Measurements from ENCODE around the gene ACP7. TPM values are rescaled to one million over a fixed set of nuclear protein-coding genes. Genes with fewer than 3 reads are reported as not detected.

Gene ACP7, protein sequence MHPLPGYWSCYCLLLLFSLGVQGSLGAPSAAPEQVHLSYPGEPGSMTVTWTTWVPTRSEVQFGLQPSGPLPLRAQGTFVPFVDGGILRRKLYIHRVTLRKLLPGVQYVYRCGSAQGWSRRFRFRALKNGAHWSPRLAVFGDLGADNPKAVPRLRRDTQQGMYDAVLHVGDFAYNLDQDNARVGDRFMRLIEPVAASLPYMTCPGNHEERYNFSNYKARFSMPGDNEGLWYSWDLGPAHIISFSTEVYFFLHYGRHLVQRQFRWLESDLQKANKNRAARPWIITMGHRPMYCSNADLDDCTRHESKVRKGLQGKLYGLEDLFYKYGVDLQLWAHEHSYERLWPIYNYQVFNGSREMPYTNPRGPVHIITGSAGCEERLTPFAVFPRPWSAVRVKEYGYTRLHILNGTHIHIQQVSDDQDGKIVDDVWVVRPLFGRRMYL
- total RNA-seq: not detected

DNA sequence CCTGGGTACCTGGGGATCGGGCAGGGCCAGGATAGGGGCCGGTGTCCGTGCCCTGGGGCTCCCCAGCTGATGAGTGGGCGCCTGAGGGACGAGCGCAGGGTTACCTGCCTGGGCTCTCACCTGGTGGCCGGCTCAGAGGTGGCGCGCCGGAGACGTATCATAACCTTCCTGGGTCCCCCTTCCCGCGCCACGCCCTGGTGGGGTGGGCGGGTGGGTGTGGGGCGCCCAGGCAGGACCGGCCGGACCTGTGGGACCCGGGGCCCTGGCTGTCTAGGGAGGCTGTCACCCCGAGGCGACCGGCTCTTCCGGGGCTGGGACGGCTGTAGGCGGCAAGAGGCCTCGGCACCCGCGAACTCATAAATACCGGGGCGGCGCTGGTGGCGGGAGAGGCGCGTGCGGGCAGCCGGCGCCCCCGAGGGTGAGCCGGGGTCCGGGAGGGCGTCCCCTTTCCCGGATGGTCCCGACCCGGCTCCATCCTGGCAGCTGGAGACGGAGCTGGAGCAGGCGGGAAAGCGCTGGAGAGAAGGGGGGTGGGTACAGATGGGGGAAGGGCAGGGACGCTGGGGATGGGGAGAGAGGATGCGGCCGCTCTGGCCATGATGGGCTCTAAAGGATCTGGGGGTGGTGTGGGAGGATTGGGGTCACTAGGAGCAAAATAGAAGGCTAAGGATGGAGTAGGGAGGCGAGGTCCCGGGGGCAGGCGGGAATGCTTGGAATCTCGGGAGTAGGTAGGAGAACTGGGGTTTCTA is at the start of gene ACP7:
TSS of gene ACP7 (plus strand) at position 386 of the 749 bp plus-strand sequence. CDS start 902 bp downstream, outside the sequence.
- H3K27ac ChIP-seq: no peak within 1 kb of the TSS
- H3K27me3 ChIP-seq: peaks cover 0 to 20% of the 10 kb centered on the region in 2 donors
- no peaks in the 10 kb centered on the region for H3K9me3 ChIP-seq
- peaks cover 0 to 16% of the 10 kb centered on the region in 2 donors for H3K4me1 ChIP-seq
- no peak for DNase-seq (ENCODE audit: low spot score)
- H3K4me3 ChIP-seq: no peak within 1 kb of the TSS
- TF ChIP-seq, protein P1, sequence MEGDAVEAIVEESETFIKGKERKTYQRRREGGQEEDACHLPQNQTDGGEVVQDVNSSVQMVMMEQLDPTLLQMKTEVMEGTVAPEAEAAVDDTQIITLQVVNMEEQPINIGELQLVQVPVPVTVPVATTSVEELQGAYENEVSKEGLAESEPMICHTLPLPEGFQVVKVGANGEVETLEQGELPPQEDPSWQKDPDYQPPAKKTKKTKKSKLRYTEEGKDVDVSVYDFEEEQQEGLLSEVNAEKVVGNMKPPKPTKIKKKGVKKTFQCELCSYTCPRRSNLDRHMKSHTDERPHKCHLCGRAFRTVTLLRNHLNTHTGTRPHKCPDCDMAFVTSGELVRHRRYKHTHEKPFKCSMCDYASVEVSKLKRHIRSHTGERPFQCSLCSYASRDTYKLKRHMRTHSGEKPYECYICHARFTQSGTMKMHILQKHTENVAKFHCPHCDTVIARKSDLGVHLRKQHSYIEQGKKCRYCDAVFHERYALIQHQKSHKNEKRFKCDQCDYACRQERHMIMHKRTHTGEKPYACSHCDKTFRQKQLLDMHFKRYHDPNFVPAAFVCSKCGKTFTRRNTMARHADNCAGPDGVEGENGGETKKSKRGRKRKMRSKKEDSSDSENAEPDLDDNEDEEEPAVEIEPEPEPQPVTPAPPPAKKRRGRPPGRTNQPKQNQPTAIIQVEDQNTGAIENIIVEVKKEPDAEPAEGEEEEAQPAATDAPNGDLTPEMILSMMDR (IDR thresholded peaks at IDR 0.05): no peak
- no peaks in the 10 kb centered on the region for H3K36me3 ChIP-seq

DNA sequence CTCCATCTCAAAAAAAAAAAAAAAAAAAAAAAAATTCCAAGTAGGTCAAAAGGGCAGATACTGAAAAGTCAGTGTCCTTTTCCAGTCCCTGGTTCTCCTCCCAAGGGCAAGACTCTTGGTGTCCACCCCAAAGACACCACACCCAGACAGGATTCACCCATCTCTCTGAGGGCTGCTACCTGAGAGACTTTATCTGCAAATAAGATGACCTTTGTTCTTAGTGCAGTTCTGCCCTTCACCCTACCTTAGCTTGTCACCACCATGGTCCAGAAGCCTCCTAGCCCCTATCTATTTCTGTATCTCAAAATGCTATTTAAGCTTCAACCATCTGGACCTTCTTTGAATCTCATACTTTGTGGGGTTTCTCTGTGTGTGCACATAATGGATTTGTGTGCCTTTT is 47.6 kb upstream of the ACP7 start:
- DNase-seq (ENCODE audit: low spot score): no peak
- H3K27ac ChIP-seq: no peak overlapping the region

DNA sequence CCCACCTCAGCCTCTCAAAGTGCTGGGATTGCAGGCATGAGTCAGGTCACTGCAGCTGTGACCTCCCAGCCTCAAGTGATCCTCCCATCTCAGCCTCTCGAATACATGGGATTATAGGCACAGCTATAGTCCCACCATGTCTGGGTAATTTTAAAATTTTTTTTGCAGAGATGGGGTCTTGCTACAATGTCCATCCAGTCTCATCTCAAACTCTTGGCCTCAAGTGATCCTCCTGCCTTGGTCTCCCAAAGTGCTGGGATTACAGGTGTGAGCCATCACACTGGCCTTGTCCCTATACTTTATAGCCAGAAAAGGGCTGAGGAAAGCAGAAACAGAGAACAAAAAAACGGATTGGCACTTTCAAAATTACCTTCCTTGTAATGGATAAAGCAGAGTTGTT is 47.0 kb upstream of the ACP7 start:
- H3K4me1 ChIP-seq: peaks cover 0 to 7% of the 10 kb centered on the region in 2 donors
- H3K27me3 ChIP-seq: no peaks in the 10 kb centered on the region
- no peaks in the 10 kb centered on the region for H3K9me3 ChIP-seq
- H3K27ac ChIP-seq: no peak overlapping the region
- H3K4me3 ChIP-seq: no peak overlapping the region
- no peak for DNase-seq (ENCODE audit: low spot score)
- H3K36me3 ChIP-seq: no peaks in the 10 kb centered on the region
- TF ChIP-seq, protein P1 (IDR thresholded peaks at IDR 0.05): no peak

More for the DNA sequence above, 47.6 kb upstream of the ACP7 start:
- Histone ChIP-seq H3K4me1 (peaks cover 0 to 13% of the 10 kb centered on the region in 2 donors), H3K4me3 (no peak overlapping the region), H3K36me3 (no peaks in the 10 kb centered on the region), H3K27me3 (no peaks in the 10 kb centered on the region), H3K9me3 (no peaks in the 10 kb centered on the region)
- TF ChIP-seq, protein P1 (IDR thresholded peaks at IDR 0.05): no peak

DNA sequence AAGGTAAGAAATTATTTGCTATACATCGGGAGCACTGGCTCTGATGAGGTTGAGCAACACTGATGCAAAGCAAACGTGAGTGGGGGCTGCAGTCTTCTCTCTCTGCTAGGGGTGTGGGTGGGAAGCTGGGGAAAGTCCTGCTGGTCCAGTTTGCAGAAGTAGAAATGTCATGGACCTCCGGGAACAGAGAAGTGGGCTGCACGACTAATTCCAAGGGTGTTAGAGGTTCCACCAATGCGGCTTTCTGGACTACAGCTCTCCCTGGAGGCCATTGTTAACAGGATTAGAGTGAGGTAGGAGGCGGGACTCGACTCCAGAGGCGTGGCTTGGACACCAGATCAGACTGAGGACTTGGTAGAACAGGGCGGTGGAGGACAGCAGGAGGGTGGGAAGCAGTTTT is 46.1 kb upstream of the ACP7 start:
- no peaks in the 10 kb centered on the region for H3K27me3 ChIP-seq
- no peaks in the 10 kb centered on the region for H3K4me1 ChIP-seq
- no peaks in the 10 kb centered on the region for H3K9me3 ChIP-seq
- no peaks in the 10 kb centered on the region for H3K36me3 ChIP-seq
- no peak for DNase-seq (ENCODE audit: low spot score)
- no peak overlapping the region for H3K4me3 ChIP-seq
- TF ChIP-seq, protein P1 (IDR thresholded peaks at IDR 0.05): no peak
- H3K27ac ChIP-seq: no peak overlapping the region

DNA sequence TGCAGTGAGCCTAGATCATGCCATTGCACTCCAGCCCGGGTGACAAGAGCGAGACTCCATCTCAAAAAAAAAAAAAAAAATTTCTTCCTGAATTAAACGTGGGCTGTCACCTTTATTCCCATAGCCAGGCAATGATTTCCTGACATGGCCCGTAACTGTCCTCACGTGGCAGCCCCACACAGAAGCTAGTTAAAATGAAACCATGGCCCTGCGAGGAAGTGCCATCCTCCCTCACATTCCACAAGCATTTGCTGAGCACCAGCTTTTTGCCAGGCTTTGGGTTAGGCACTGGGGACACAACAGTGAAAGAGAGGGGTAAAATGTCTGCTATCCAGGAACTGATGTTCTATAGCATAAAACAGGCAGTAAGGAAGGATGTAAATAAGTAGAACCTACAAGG is 38.7 kb upstream of the ACP7 start:
- TF ChIP-seq, protein P1 (IDR thresholded peaks at IDR 0.05): no peak
- H3K4me3 ChIP-seq: no peak overlapping the region
- DNase-seq (ENCODE audit: low spot score): no peak

More for the DNA sequence above, 38.7 kb upstream of the ACP7 start:
- Histone ChIP-seq H3K27me3 (no peaks in the 10 kb centered on the region), H3K36me3 (no peaks in the 10 kb centered on the region), H3K4me1 (no peaks in the 10 kb centered on the region), H3K9me3 (no peaks in the 10 kb centered on the region), H3K27ac (no peak overlapping the region)

All from right atrium auricular region (tissue), 2 donors.